PC-3 (cell line): ENCODE measurements around the gene IQSEC1. TPM values are rescaled to one million over a fixed set of nuclear protein-coding genes. Genes with fewer than 3 reads are reported as not detected.

ENCODE experiments used
- ATAC-seq: fragments of 200-7000 bp; cut with Tn5 transposase; 2 replicates; pipeline ENCODE4 v1.9.1; 2020; ENCODE audit warnings: mild to moderate bottlenecking, moderate library complexity
- BruUV-seq: library from RNA; stranded (reverse); fragments of 400-500 nt; replicated peaks from 2 replicates; lab custom pipeline; 2021; lab: Mats Ljungman, UMichigan
- CTCF ChIA-PET: fragments of 300-600 bp; sonication (Branson Sonifier 250); formaldehyde crosslinking; loops from one replicate; lab custom pipeline; 2022; ENCODE audit warnings: antibody characterized with exemption; lab: Charles Lee
- POLR2A ChIA-PET: fragments of 300-600 bp; sonication (Branson Sonifier 250); formaldehyde crosslinking; loops from one replicate; lab custom pipeline; 2022; ENCODE audit warnings: antibody characterized with exemption; ENCODE audit not compliant: unreplicated experiment; lab: Charles Lee
- DNase-seq: peaks from one replicate; pipeline ENCODE4 v3.0.0-alpha.2; 2015
- H2AFZ ChIP-seq: fragments of 300-600 bp; sonication (generic); 2 replicates; pipeline ENCODE4 v1.6.0; 2016; ENCODE audit warnings: antibody characterized with exemption, low read length
- H3F3A ChIP-seq: fragments of 300-600 bp; sonication (generic); one replicate; pipeline ENCODE4 v1.6.0; 2017; ENCODE audit warnings: antibody characterized with exemption, low read length, control low read depth, mild to moderate bottlenecking; ENCODE audit not compliant: unreplicated experiment
- H3K27ac ChIP-seq: fragments of 300-600 bp; sonication (generic); 2 replicates; pipeline ENCODE4 v1.5.1; 2016; ENCODE audit warnings: mild to moderate bottlenecking, low read length
- H3K27me3 ChIP-seq: fragments of 300-600 bp; sonication (generic); 2 replicates; pipeline ENCODE4 v1.6.1; 2016; ENCODE audit warnings: low read length, mixed read lengths
- H3K36me3 ChIP-seq: fragments of 300-600 bp; sonication (generic); 2 replicates; pipeline ENCODE4 v1.6.1; 2016; ENCODE audit warnings: low read depth, mixed run types, low read length, mixed read lengths
- H3K4me1 ChIP-seq: fragments of 300-600 bp; sonication (generic); 2 replicates; pipeline ENCODE4 v1.5.1; 2016; ENCODE audit warnings: low read length; ENCODE audit not compliant: insufficient read depth
- H3K4me2 ChIP-seq: fragments of 300-600 bp; sonication (generic); 2 replicates; pipeline ENCODE4 v1.6.0; 2016; ENCODE audit warnings: low read length
- H3K4me3 ChIP-seq: fragments of 300-600 bp; sonication (generic); 2 replicates; pipeline ENCODE4 v1.5.1; 2016; ENCODE audit warnings: mild to moderate bottlenecking, low read length, mixed read lengths
- H3K79me2 ChIP-seq: fragments of 300-600 bp; sonication (generic); 2 replicates; pipeline ENCODE4 v1.6.1; 2017; ENCODE audit warnings: low read length, mixed read lengths
- H3K9ac ChIP-seq: fragments of 300-600 bp; sonication (generic); 2 replicates; pipeline ENCODE4 v1.6.0; 2016; ENCODE audit warnings: mild to moderate bottlenecking, low read length
- H3K9me2 ChIP-seq: fragments of 300-600 bp; sonication (generic); replicated peaks from 2 replicates; pipeline ENCODE4 v1.6.1; 2016; ENCODE audit warnings: mixed run types, low read length, mixed read lengths
- H3K9me3 ChIP-seq: fragments of 300-600 bp; sonication (generic); 2 replicates; pipeline ENCODE4 v1.6.1; 2016; ENCODE audit warnings: low read length, mixed read lengths
- H4K20me1 ChIP-seq: fragments of 300-600 bp; sonication (generic); 2 replicates; pipeline ENCODE4 v1.6.1; 2016; ENCODE audit warnings: low read length, mixed read lengths
- CTCF ChIP-seq: fragments of 300-600 bp; sonication (generic); conservative IDR thresholded peaks from 2 replicates; pipeline ENCODE4 v1.5.1; 2017; ENCODE audit warnings: antibody characterized with exemption, low read depth, mild to moderate bottlenecking, low read length
- EZH2 ChIP-seq: fragments of 300-600 bp; sonication (generic); IDR thresholded peaks from one replicate; pipeline ENCODE4 v1.6.1; 2017; ENCODE audit warnings: antibody characterized with exemption, mild to moderate bottlenecking, low read length; ENCODE audit not compliant: unreplicated experiment
- EZH2phosphoT487 ChIP-seq: fragments of 300-600 bp; sonication (generic); IDR thresholded peaks from 2 replicates; pipeline ENCODE4 v1.6.1; 2018; ENCODE audit warnings: mild to moderate bottlenecking, antibody characterized with exemption, low read length, borderline replicate concordance
- intact Hi-C: fragments of 100-400 bp; cut with micrococcal nuclease; formaldehyde crosslinking; loops from 2 replicates; pipeline ENCODE4 v1.9.0; 2023
- total RNA-seq: library from RNA; depleted of rRNA; stranded (reverse); fragments of >200 nt; gene quantifications from 2 replicates; pipeline ENCODE4 v1.2.3, GENCODE V29; 2014

Gene IQSEC1
- total RNA-seq, 1 experiment from 2014 or later = 37.9 TPM

- TF ChIP-seq EZH2phosphoT487 (no peak), EZH2 (no peak), CTCF (no peak)
- BruUV-seq = no TSS peak
- DNase-seq (no peak), ATAC-seq (no peak)
- Histone ChIP-seq H3K9ac (no peak overlapping the region), H3K4me2 (no peak overlapping the region), H3F3A (no peaks in the 10 kb centered on the region), H3K4me1 (no peaks in the 10 kb centered on the region), H3K9me3 (peaks cover 14% of the 10 kb centered on the region), H3K36me3 (no peaks in the 10 kb centered on the region; the same call in 1 of the 2 replicates), H3K9me2 (no peaks in the 10 kb centered on the region), H3K27ac (no peak overlapping the region), H3K79me2 (no peaks in the 10 kb centered on the region), H3K27me3 (no peaks in the 10 kb centered on the region), H2AFZ (no peak overlapping the region), H4K20me1 (no peaks in the 10 kb centered on the region), H3K4me3 (no peak overlapping the region)
- CTCF ChIA-PET = interaction anchor here (0.6 kb wide), 1 partner anchor 20 kb away, joined by 4 read pairs; no protein-coding TSS in a partner anchor
- POLR2A ChIA-PET = no interaction called here
- intact Hi-C loops = no loop called here
Observed at GRCh38 chr3:12869035-12869621, 204.1 kb downstream of the IQSEC1 start.

- H3K4me2 ChIP-seq = no peak overlapping the region
- no peaks in the 10 kb centered on the region; the same call in 1 of the 2 replicates for H3K36me3 ChIP-seq
- ATAC-seq (peak; percentile 99), DNase-seq (peak; percentile 93)
- peaks cover 15% of the 10 kb centered on the region for H3K9me3 ChIP-seq
- H3K9ac ChIP-seq = no peak overlapping the region
- no peak overlapping the region for H3K4me3 ChIP-seq
- H3F3A ChIP-seq = no peaks in the 10 kb centered on the region
- no peaks in the 10 kb centered on the region for H3K9me2 ChIP-seq
- no peaks in the 10 kb centered on the region for H3K4me1 ChIP-seq
- no peaks in the 10 kb centered on the region for H3K27me3 ChIP-seq
- no TSS peak for BruUV-seq
- CTCF ChIA-PET = interaction anchor here (0.6 to 1.3 kb wide), 6 partner anchors 12 to 1534 kb away, joined by 3 to 11 read pairs (median 7); partner anchors contain the start of genes RPL32 and SLC6A6
- H2AFZ ChIP-seq = no peak overlapping the region
- TF ChIP-seq EZH2 = no peak
- peak; percentile 82 for TF ChIP-seq CTCF
- no peaks in the 10 kb centered on the region for H3K79me2 ChIP-seq
- POLR2A ChIA-PET = no interaction called here
- no peak overlapping the region for H3K27ac ChIP-seq
- H4K20me1 ChIP-seq = no peaks in the 10 kb centered on the region
- intact Hi-C loops = loop anchor here (1.0 kb wide), 2 partner anchors 24 to 126 kb away; no protein-coding TSS in a partner anchor
Observed at GRCh38 chr3:12868039-12869034, 204.9 kb downstream of the IQSEC1 start.
